Liver (tissue), 9 donors: ENCODE measurements around the gene STRA8. TPM values are rescaled to one million over a fixed set of nuclear protein-coding genes. Genes with fewer than 3 reads are reported as not detected.

Experiments used
- DNase-seq: peaks from one replicate; pipeline ENCODE4 v3.0.0-alpha.2; 2017; ENCODE audit warnings: low spot score
- H3K27ac ChIP-seq, 2 donors: one replicate each; pipeline ENCODE4 v1.7.0; 2013; ENCODE audit warnings: inconsistent platforms in 2 of 2, low read length in 2 of 2, control low read depth in 1 of 2, low read depth in 1 of 2, mild to moderate bottlenecking in 1 of 2
- H3K27me3 ChIP-seq, 4 donors: one replicate each; pipeline versions ENCODE4 v1.6.1 to v1.7.0; 2013; ENCODE audit warnings: low read length in 3 of 4, inconsistent platforms in 1 of 4, mild to moderate bottlenecking in 1 of 4, moderate library complexity in 1 of 4; ENCODE audit not compliant: control insufficient read depth in 4 of 4, insufficient read depth in 4 of 4
- H3K36me3 ChIP-seq, 4 donors: one replicate each; pipeline versions ENCODE4 v1.6.1 to v1.7.0; 2013; ENCODE audit warnings: low read length in 3 of 4, mild to moderate bottlenecking in 3 of 4, low read depth in 1 of 4, moderate library complexity in 1 of 4; ENCODE audit not compliant: control insufficient read depth in 4 of 4, insufficient read depth in 3 of 4
- H3K4me1 ChIP-seq, 4 donors: one replicate each; pipeline versions ENCODE4 v1.6.1 to v1.7.0; 2013; ENCODE audit warnings: low read length in 3 of 4, mild to moderate bottlenecking in 3 of 4, moderate library complexity in 1 of 4; ENCODE audit not compliant: control insufficient read depth in 4 of 4, insufficient read depth in 4 of 4
- H3K4me3 ChIP-seq, 3 donors: one replicate each; pipeline versions ENCODE4 v1.6.1 to v1.7.0; 2013; ENCODE audit warnings: low read length in 3 of 3, control low read depth in 1 of 3, low read depth in 1 of 3, mild to moderate bottlenecking in 1 of 3
- H3K9ac ChIP-seq, 2 donors: one replicate each; pipeline ENCODE4 v1.7.0; 2013; ENCODE audit warnings: low read length in 2 of 2, mild to moderate bottlenecking in 2 of 2, moderate library complexity in 2 of 2, control low read depth in 1 of 2, low read depth in 1 of 2
- H3K9me3 ChIP-seq, 4 donors: one replicate each; pipeline versions ENCODE4 v1.6.1 to v1.7.0; 2013; ENCODE audit warnings: low read length in 3 of 4; ENCODE audit not compliant: control insufficient read depth in 4 of 4
- EGR1 ChIP-seq, 2 donors: IDR thresholded peaks; 2 replicates each; pipeline ENCODE4 v1.6.1; 2016 to 2018; ENCODE audit warnings: antibody characterized with exemption in 2 of 2, low read depth in 2 of 2
- FOXA1 ChIP-seq: IDR thresholded peaks from 2 replicates; pipeline ENCODE4 v1.6.1; 2016; ENCODE audit warnings: antibody characterized with exemption
- FOXA2 ChIP-seq: IDR thresholded peaks from 2 replicates; pipeline ENCODE4 v1.6.1; 2016; ENCODE audit warnings: antibody characterized with exemption
- GABPA ChIP-seq, 2 donors: IDR thresholded peaks in 1 of 2; conservative IDR thresholded peaks in 1 of 2; 2 replicates each; pipeline ENCODE4 v1.6.1; 2016; ENCODE audit warnings: antibody characterized with exemption in 2 of 2, mild to moderate bottlenecking in 1 of 2, moderate library complexity in 1 of 2
- HNF4A ChIP-seq, 2 donors: conservative IDR thresholded peaks; 2 replicates each; pipeline ENCODE4 v1.6.1; 2016; ENCODE audit warnings: antibody characterized with exemption in 2 of 2, mild to moderate bottlenecking in 2 of 2
- HNF4G ChIP-seq: IDR thresholded peaks from 2 replicates; pipeline ENCODE4 v1.6.1; 2016; ENCODE audit warnings: antibody characterized with exemption
- JUND ChIP-seq, 2 donors: IDR thresholded peaks; 2 replicates each; pipeline ENCODE4 v1.6.1; 2016; ENCODE audit warnings: antibody characterized with exemption in 2 of 2
- NR2F2 ChIP-seq: IDR thresholded peaks from 2 replicates; pipeline ENCODE4 v1.6.1; 2016; ENCODE audit warnings: antibody characterized with exemption
- RAD21 ChIP-seq, 2 donors: IDR thresholded peaks; 2 replicates each; pipeline ENCODE4 v1.6.1; 2016; ENCODE audit warnings: antibody characterized with exemption in 2 of 2, mild to moderate bottlenecking in 2 of 2
- RXRA ChIP-seq, 2 donors: IDR thresholded peaks; 2 replicates each; pipeline ENCODE4 v1.6.1; 2017 to 2018; ENCODE audit warnings: antibody characterized with exemption in 2 of 2, mild to moderate bottlenecking in 1 of 2
- SP1 ChIP-seq: IDR thresholded peaks from 2 replicates; pipeline ENCODE4 v1.6.1; 2018; ENCODE audit warnings: antibody characterized with exemption, mild to moderate bottlenecking
- TAF1 ChIP-seq: conservative IDR thresholded peaks from 2 replicates; pipeline ENCODE4 v1.6.1; 2016; ENCODE audit warnings: antibody characterized with exemption, mild to moderate bottlenecking
- YY1 ChIP-seq: IDR thresholded peaks from 2 replicates; pipeline ENCODE4 v1.6.1; 2016; ENCODE audit warnings: antibody characterized with exemption, mild to moderate bottlenecking
- WGBS: extraction: QIAGEN DNeasy Blood & Tissue Kit; methylation state at CpG from one replicate; pipeline ENCODE4 v1.1.7; 2013; 5-methylcytosine and 5-hydroxymethylcytosine counted together
- polyA plus RNA-seq, 2 donors: library from polyadenylated mRNA; stranded (reverse) in 1 of 2; unstranded in 1 of 2; fragments of 200-250 nt in 1 of 2; fragments of >200 nt in 1 of 2; fragmentation: Nextera tagmentation in 1 of 2; extraction: Ambion mirVana in 1 of 2; gene quantifications; one replicate each; pipeline versions ENCODE4 v1.2.1 to v1.2.3, GENCODE V29; 2013 to 2015
- total RNA-seq, 2 donors: library from RNA; depleted of rRNA; stranded (reverse); fragments of >200 nt; gene quantifications; one replicate each; pipeline ENCODE4 v1.2.3, GENCODE V29; 2014
- TF ChIP-seq, protein P1 (sequence below): IDR thresholded peaks from 2 replicates; pipeline ENCODE4 v1.6.1; 2016; ENCODE audit warnings: antibody characterized with exemption, mild to moderate bottlenecking
- TF ChIP-seq, protein P2 (sequence below): IDR thresholded peaks from 2 replicates; pipeline ENCODE4 v1.6.1; 2016; ENCODE audit warnings: antibody characterized with exemption
- TF ChIP-seq, protein P3 (sequence below): IDR thresholded peaks from 2 replicates; pipeline ENCODE4 v1.6.1; 2016; ENCODE audit warnings: antibody characterized with exemption
- TF ChIP-seq, protein P4 (sequence below): IDR thresholded peaks from 2 replicates; pipeline ENCODE4 v1.6.1; 2016; ENCODE audit warnings: antibody characterized with exemption
- TF ChIP-seq, protein P5 (sequence below): fragments of 150-350 bp; IDR thresholded peaks from 2 replicates; pipeline ENCODE4 v1.5.1; 2017; ENCODE audit warnings: improper control_type of control experiment, low read depth, low read length; ENCODE audit not compliant: missing input control
- donor health status: healthy.
- donor health status: healthy.
- donor health status: healthy.
- donor health status: healthy.
- donor health status: healthy.

STRA8 gene
- total and polyA plus RNA-seq, 4 donors = 0.14 TPM; not detected in 3

DNA sequence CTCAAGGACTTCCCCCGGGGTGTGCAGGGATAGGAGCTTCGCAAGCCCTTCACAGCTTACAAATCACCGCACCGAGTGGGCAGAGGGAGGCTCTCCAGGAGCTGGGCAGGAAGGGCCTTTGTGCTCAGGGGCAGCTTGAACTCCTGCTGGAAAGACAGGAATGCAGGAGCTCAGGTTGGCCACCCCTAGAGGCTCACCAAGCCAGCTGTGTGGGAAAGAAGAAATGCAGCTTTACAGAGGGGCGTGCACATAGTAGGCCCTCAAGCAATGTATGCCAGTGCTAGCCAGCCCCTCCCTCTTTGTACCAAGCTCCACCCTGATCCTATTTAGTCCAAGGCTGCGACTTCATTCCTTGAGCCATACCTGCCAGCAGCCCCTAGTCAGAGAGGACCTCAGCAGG, 26.1 kb downstream of the STRA8 start:
- Histone ChIP-seq H3K36me3 (no peaks in the 10 kb centered on the region), H3K27ac (no peak overlapping the region), H3K9me3 (no peaks in the 10 kb centered on the region), H3K4me1 (peaks cover 0 to 5% (median 2%) of the 10 kb centered on the region in 4 donors), H3K27me3 (no peaks in the 10 kb centered on the region), H3K9ac (no peak overlapping the region), H3K4me3 (no peak overlapping the region)
- TF ChIP-seq NR2F2 (no peak), FOXA1 (no peak), JUND (IDR thresholded peaks at IDR 0.05) (no peak), EGR1 (IDR thresholded peaks at IDR 0.05; ENCODE audit: low read depth in 2 of 2) (no peak), RXRA (IDR thresholded peaks at IDR 0.05) (no peak), SP1 (no peak)
- TF ChIP-seq, protein P1, sequence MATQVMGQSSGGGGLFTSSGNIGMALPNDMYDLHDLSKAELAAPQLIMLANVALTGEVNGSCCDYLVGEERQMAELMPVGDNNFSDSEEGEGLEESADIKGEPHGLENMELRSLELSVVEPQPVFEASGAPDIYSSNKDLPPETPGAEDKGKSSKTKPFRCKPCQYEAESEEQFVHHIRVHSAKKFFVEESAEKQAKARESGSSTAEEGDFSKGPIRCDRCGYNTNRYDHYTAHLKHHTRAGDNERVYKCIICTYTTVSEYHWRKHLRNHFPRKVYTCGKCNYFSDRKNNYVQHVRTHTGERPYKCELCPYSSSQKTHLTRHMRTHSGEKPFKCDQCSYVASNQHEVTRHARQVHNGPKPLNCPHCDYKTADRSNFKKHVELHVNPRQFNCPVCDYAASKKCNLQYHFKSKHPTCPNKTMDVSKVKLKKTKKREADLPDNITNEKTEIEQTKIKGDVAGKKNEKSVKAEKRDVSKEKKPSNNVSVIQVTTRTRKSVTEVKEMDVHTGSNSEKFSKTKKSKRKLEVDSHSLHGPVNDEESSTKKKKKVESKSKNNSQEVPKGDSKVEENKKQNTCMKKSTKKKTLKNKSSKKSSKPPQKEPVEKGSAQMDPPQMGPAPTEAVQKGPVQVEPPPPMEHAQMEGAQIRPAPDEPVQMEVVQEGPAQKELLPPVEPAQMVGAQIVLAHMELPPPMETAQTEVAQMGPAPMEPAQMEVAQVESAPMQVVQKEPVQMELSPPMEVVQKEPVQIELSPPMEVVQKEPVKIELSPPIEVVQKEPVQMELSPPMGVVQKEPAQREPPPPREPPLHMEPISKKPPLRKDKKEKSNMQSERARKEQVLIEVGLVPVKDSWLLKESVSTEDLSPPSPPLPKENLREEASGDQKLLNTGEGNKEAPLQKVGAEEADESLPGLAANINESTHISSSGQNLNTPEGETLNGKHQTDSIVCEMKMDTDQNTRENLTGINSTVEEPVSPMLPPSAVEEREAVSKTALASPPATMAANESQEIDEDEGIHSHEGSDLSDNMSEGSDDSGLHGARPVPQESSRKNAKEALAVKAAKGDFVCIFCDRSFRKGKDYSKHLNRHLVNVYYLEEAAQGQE = no peak
- TF ChIP-seq, protein P2, sequence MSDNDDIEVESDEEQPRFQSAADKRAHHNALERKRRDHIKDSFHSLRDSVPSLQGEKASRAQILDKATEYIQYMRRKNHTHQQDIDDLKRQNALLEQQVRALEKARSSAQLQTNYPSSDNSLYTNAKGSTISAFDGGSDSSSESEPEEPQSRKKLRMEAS = no peak
- TF ChIP-seq, protein P3, sequence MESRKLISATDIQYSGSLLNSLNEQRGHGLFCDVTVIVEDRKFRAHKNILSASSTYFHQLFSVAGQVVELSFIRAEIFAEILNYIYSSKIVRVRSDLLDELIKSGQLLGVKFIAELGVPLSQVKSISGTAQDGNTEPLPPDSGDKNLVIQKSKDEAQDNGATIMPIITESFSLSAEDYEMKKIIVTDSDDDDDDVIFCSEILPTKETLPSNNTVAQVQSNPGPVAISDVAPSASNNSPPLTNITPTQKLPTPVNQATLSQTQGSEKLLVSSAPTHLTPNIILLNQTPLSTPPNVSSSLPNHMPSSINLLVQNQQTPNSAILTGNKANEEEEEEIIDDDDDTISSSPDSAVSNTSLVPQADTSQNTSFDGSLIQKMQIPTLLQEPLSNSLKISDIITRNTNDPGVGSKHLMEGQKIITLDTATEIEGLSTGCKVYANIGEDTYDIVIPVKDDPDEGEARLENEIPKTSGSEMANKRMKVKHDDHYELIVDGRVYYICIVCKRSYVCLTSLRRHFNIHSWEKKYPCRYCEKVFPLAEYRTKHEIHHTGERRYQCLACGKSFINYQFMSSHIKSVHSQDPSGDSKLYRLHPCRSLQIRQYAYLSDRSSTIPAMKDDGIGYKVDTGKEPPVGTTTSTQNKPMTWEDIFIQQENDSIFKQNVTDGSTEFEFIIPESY = no peak
- WGBS = 96% methylated on average over 6 of the region's 6 CpGs
- no peak for DNase-seq

DNA sequence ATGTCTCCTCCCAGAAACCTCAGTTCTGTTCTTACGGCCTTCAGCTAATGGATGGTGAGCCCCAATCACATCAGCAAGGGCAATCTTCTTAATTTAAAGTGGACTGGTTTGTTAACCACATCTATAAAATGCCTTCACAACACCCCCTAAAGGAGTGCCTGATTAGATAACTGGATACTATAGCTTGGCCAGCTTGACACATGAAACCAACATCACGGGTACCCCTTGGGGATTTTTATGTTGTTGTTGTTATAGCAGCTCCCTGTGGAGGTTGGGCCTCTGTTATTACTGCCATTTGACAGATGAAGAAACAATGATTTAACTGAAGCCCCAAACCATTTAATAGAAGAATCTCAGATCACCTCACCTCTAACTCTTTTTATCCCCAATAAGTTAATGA, 26.8 kb downstream of the STRA8 start:
- Histone ChIP-seq H3K4me1 (peaks cover 0 to 5% (median 2%) of the 10 kb centered on the region in 4 donors), H3K9me3 (peaks cover 0 to 2% (median 0%) of the 10 kb centered on the region in 4 donors), H3K36me3 (no peaks in the 10 kb centered on the region), H3K9ac (no peak overlapping the region), H3K27ac (no peak overlapping the region), H3K4me3 (no peak overlapping the region), H3K27me3 (no peaks in the 10 kb centered on the region)
- no peak for DNase-seq
- WGBS = 95% methylated on average over 2 of the region's 2 CpGs
- TF ChIP-seq TAF1 (no peak), RAD21 (IDR thresholded peaks at IDR 0.05) (no peak), RXRA (IDR thresholded peaks at IDR 0.05) (no peak), NR2F2 (no peak), EGR1 (IDR thresholded peaks at IDR 0.05; ENCODE audit: low read depth in 2 of 2) (no peak), FOXA1 (no peak), HNF4A (conservative IDR thresholded peaks at IDR 0.05) (no peak), HNF4G (no peak), YY1 (no peak), GABPA (IDR thresholded peaks at IDR 0.05 in 1 of 2, conservative IDR thresholded peaks at IDR 0.05 in 1 of 2) (no peak), SP1 (no peak), FOXA2 (no peak), JUND (IDR thresholded peaks at IDR 0.05) (no peak)
- TF ChIP-seq, protein P2 = no peak
- TF ChIP-seq, protein P3 = no peak
- TF ChIP-seq, protein P4, sequence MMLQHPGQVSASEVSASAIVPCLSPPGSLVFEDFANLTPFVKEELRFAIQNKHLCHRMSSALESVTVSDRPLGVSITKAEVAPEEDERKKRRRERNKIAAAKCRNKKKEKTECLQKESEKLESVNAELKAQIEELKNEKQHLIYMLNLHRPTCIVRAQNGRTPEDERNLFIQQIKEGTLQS = no peak
- TF ChIP-seq, protein P1 = no peak
- TF ChIP-seq, protein P5, sequence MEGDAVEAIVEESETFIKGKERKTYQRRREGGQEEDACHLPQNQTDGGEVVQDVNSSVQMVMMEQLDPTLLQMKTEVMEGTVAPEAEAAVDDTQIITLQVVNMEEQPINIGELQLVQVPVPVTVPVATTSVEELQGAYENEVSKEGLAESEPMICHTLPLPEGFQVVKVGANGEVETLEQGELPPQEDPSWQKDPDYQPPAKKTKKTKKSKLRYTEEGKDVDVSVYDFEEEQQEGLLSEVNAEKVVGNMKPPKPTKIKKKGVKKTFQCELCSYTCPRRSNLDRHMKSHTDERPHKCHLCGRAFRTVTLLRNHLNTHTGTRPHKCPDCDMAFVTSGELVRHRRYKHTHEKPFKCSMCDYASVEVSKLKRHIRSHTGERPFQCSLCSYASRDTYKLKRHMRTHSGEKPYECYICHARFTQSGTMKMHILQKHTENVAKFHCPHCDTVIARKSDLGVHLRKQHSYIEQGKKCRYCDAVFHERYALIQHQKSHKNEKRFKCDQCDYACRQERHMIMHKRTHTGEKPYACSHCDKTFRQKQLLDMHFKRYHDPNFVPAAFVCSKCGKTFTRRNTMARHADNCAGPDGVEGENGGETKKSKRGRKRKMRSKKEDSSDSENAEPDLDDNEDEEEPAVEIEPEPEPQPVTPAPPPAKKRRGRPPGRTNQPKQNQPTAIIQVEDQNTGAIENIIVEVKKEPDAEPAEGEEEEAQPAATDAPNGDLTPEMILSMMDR = no peak
